Measurements from ENCODE around the gene CEP164.

Gene CEP164

DNA sequence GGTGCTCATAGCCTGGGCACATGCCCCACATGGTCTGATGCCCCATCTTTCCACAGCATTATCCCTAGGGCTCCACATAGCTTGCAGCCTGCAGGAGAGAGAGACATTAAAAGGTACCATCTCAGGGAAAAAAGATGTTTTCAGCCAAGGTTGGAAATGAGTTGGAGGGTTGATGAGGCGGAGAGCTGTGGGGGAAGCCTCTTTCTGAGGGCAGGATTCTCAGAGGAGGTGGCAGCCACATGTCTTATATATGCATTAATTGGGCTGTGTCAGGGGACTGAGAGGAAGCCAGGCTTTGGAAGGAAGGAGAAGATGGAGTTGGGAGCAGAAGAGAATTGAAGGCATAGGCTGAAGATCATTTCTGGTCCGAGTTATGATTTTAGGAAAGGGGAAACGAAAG, 57.8 kb downstream of the CEP164 start:
- Histone ChIP-seq H3K4me3 (IDR thresholded peaks at IDR 0.05; ENCODE audit: insufficient read depth, low read depth, low read length) (no peak overlapping the region), H3K27ac (no peak overlapping the region), H3K79me2 (ENCODE audit: insufficient read depth, low read depth) (no peaks in the 10 kb centered on the region), H4K20me1 (ENCODE audit: insufficient read depth) (no peaks in the 10 kb centered on the region), H2AFZ (ENCODE audit: low read depth) (no peak overlapping the region), H3K4me2 (no peak overlapping the region), H3K36me3 (ENCODE audit: insufficient read depth) (no peaks in the 10 kb centered on the region), H3K9ac (no peak overlapping the region), H3K4me1 (ENCODE audit: low read depth, poor library complexity, severe bottlenecking) (no peaks in the 10 kb centered on the region), H3K27me3 (ENCODE audit: insufficient read depth, low read depth) (no peaks in the 10 kb centered on the region)
- TF ChIP-seq, protein P1, sequence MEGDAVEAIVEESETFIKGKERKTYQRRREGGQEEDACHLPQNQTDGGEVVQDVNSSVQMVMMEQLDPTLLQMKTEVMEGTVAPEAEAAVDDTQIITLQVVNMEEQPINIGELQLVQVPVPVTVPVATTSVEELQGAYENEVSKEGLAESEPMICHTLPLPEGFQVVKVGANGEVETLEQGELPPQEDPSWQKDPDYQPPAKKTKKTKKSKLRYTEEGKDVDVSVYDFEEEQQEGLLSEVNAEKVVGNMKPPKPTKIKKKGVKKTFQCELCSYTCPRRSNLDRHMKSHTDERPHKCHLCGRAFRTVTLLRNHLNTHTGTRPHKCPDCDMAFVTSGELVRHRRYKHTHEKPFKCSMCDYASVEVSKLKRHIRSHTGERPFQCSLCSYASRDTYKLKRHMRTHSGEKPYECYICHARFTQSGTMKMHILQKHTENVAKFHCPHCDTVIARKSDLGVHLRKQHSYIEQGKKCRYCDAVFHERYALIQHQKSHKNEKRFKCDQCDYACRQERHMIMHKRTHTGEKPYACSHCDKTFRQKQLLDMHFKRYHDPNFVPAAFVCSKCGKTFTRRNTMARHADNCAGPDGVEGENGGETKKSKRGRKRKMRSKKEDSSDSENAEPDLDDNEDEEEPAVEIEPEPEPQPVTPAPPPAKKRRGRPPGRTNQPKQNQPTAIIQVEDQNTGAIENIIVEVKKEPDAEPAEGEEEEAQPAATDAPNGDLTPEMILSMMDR (conservative IDR thresholded peaks at IDR 0.05; ENCODE audit: low read depth, low read length): no peak

DNA sequence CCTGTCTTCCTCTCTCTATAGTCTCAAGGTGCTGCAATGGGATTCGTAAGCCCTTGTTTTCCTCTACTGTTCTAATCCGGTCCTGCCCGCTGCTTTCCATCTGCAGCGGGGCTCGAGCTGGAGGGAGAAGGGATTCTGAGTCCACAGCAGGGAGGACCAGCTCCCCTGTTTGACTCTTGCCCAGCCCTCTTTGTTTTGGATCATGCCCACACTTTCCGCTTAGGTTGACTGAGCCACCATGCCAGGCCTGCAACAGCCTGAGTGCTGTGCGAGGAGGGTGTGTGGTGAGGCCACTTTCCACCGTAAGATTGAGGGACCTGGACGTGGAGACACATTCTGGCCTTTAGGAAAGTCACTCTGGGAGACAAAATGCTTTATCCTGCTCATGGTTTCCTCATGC, 58.3 kb downstream of the CEP164 start:
- Histone ChIP-seq H3K9ac (no peak overlapping the region), H3K36me3 (ENCODE audit: insufficient read depth) (no peaks in the 10 kb centered on the region), H3K79me2 (ENCODE audit: insufficient read depth, low read depth) (no peaks in the 10 kb centered on the region), H4K20me1 (ENCODE audit: insufficient read depth) (no peaks in the 10 kb centered on the region), H3K4me1 (ENCODE audit: low read depth, poor library complexity, severe bottlenecking) (no peaks in the 10 kb centered on the region), H2AFZ (ENCODE audit: low read depth) (no peak overlapping the region), H3K27me3 (ENCODE audit: insufficient read depth, low read depth) (no peaks in the 10 kb centered on the region), H3K27ac (no peak overlapping the region), H3K4me3 (IDR thresholded peaks at IDR 0.05; ENCODE audit: insufficient read depth, low read depth, low read length) (no peak overlapping the region), H3K4me2 (no peak overlapping the region)
- TF ChIP-seq, protein P1 (conservative IDR thresholded peaks at IDR 0.05; ENCODE audit: low read depth, low read length): no peak

- no peak overlapping the region for H2AFZ ChIP-seq (ENCODE audit: low read depth)
- H3K4me3 ChIP-seq (IDR thresholded peaks at IDR 0.05; ENCODE audit: insufficient read depth, low read depth, low read length): no peak overlapping the region
- H4K20me1 ChIP-seq (ENCODE audit: insufficient read depth): no peaks in the 10 kb centered on the region
- H3K4me2 ChIP-seq: no peak overlapping the region
- H3K27me3 ChIP-seq (ENCODE audit: insufficient read depth, low read depth): no peaks in the 10 kb centered on the region
- no peaks in the 10 kb centered on the region for H3K79me2 ChIP-seq (ENCODE audit: insufficient read depth, low read depth)
- no peak overlapping the region for H3K27ac ChIP-seq
- no peaks in the 10 kb centered on the region for H3K4me1 ChIP-seq (ENCODE audit: low read depth, poor library complexity, severe bottlenecking)
- TF ChIP-seq, protein P1 (conservative IDR thresholded peaks at IDR 0.05; ENCODE audit: low read depth, low read length): no peak
- no peaks in the 10 kb centered on the region for H3K36me3 ChIP-seq (ENCODE audit: insufficient read depth)
- H3K9ac ChIP-seq: no peak overlapping the region
Observed at GRCh38 chr11:117387992-117388755, 60.5 kb downstream of the CEP164 start.

DNA sequence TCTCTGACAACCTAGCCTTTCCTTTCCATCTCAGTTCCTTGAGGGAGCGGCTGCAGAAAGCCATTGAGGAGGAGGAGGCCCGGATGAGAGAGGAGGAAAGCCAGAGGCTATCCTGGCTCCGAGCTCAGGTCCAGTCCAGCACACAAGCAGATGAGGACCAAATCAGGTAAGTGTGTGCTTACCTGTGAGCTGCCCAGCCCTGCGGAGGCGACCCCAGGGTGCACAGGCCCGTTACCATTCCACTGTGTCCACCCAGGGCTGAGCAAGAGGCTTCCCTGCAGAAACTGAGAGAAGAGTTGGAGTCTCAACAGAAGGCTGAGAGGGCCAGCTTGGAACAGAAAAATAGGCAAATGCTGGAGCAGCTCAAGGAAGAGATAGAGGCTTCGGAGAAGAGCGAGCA, 63.1 kb downstream of the CEP164 start:
- no peak overlapping the region for H3K4me2 ChIP-seq
- H2AFZ ChIP-seq (ENCODE audit: low read depth): no peak overlapping the region
- TF ChIP-seq, protein P1 (conservative IDR thresholded peaks at IDR 0.05; ENCODE audit: low read depth, low read length): no peak
- H3K79me2 ChIP-seq (ENCODE audit: insufficient read depth, low read depth): no peaks in the 10 kb centered on the region
- H3K27me3 ChIP-seq (ENCODE audit: insufficient read depth, low read depth): no peaks in the 10 kb centered on the region
- no peak overlapping the region for H3K27ac ChIP-seq
- no peak overlapping the region for H3K4me3 ChIP-seq (IDR thresholded peaks at IDR 0.05; ENCODE audit: insufficient read depth, low read depth, low read length)
- no peaks in the 10 kb centered on the region for H4K20me1 ChIP-seq (ENCODE audit: insufficient read depth)
- no peaks in the 10 kb centered on the region for H3K36me3 ChIP-seq (ENCODE audit: insufficient read depth)
- no peaks in the 10 kb centered on the region for H3K4me1 ChIP-seq (ENCODE audit: low read depth, poor library complexity, severe bottlenecking)
- H3K9ac ChIP-seq: no peak overlapping the region

Measured in KMS-11 (cell line).